Stimulated activated CD8-positive, alpha-beta memory T cell treated with anti-CD3 and anti-CD28 coated beads, Interleukin-4, amount 100 ng/mL, for 24 hours (primary cell): ENCODE measurements around the gene IPO8.
"Not testable (repeated sequence)": the region's sequence is repeated elsewhere in the genome, so short reads cannot be mapped to it uniquely, and the experiment has no call there.

Experiments
- DNase-seq: peaks from one replicate; pipeline ENCODE4 v3.0.0-alpha.2; 2020; ENCODE audit warnings: low read depth

The IPO8 gene

GRCh38 chr12:30687265-30687986, 8.2 kb downstream of the IPO8 start:
- DNase-seq = no peak

- no peak for DNase-seq
Observed at GRCh38 chr12:30679241-30679640, 16.4 kb downstream of the IPO8 start.

- no peak for DNase-seq
Observed at GRCh38 chr12:30678221-30678620, 17.4 kb downstream of the IPO8 start.

GRCh38 chr12:30661210-30661609, 34.5 kb downstream of the IPO8 start:
- no peak for DNase-seq

GRCh38 chr12:30652034-30652696, 43.5 kb downstream of the IPO8 start:
- DNase-seq = no peak

GRCh38 chr12:30646821-30647220, 48.8 kb downstream of the IPO8 start:
- no peak for DNase-seq

GRCh38 chr12:30643366-30643765, 52.3 kb downstream of the IPO8 start:
- DNase-seq = no peak

- DNase-seq = no peak
Observed at GRCh38 chr12:30640392-30640791, 55.3 kb downstream of the IPO8 start.

GRCh38 chr12:30635385-30635784, 60.3 kb downstream of the IPO8 start:
- DNase-seq = no peak

- DNase-seq = no peak
Observed at GRCh38 chr12:30631740-30632139, 63.9 kb downstream of the IPO8 start.

GRCh38 chr12:30630979-30631285, 64.7 kb downstream of the IPO8 start:
- DNase-seq = no peak

GRCh38 chr12:30630076-30630978, 65.3 kb downstream of the IPO8 start:
- no peak for DNase-seq

- DNase-seq = no peak
Observed at GRCh38 chr12:30626847-30627246, 68.8 kb downstream of the IPO8 start.

GRCh38 chr12:30624009-30624408, 71.7 kb downstream of the IPO8 start:
- DNase-seq = no peak

GRCh38 chr12:30622509-30622908, 73.2 kb downstream of the IPO8 start:
- no peak for DNase-seq

GRCh38 chr12:30621663-30622241, 73.9 kb downstream of the IPO8 start:
- not testable (repeated sequence) for DNase-seq

- DNase-seq = no peak
Observed at GRCh38 chr12:30617346-30618016, 78.2 kb downstream of the IPO8 start.

GRCh38 chr12:30614031-30614430, 81.6 kb downstream of the IPO8 start:
- no peak for DNase-seq

GRCh38 chr12:30613119-30613830, 82.4 kb downstream of the IPO8 start:
- DNase-seq = no peak

GRCh38 chr12:30610718-30611117, 85.0 kb downstream of the IPO8 start:
- no peak for DNase-seq

GRCh38 chr12:30609819-30610218, 85.8 kb downstream of the IPO8 start:
- not testable (repeated sequence) for DNase-seq
